SK-N-MC (cell line): ENCODE results near the gene BEST4.

Experiments
- EZH2 ChIP-seq: fragments of 200-600 bp; sonication (generic); IDR thresholded peaks from one replicate; pipeline ENCODE4 v1.6.1; 2017; ENCODE audit warnings: antibody characterized with exemption
- POLR2AphosphoS5 ChIP-seq: IDR thresholded peaks from 2 replicates; pipeline ENCODE4 v1.6.1; 2012; ENCODE audit warnings: mild to moderate bottlenecking, low read depth, low read length, borderline replicate concordance

DNA sequence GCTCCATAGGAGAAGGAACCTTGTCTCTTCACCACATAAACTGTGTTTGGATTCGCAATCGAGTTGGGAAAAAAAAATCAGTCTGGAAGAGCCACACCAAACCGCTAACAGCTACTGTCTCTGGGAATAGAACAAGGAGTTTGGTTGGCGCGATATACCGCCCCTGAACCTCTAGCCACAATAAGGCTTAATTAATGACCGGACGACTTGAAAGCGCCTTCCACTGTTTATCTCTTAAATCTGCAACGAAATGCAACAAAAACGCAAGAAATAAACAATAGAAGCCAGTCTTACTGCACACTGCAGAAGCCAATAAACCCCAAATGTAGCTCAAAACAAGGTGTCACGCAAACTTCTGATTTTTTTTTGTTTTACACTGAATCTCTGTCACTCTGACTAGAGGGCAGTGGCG, 31.2 kb upstream of the BEST4 start:
- TF ChIP-seq POLR2AphosphoS5 = no peak
- TF ChIP-seq EZH2 = no peak
